HepG2 (cell line): ENCODE measurements around the gene LAMC3. TPM values are rescaled to one million over a fixed set of nuclear protein-coding genes. Genes with fewer than 3 reads are reported as not detected.

ENCODE experiments used
- ADNP ChIP-seq: sonication (generic); formaldehyde crosslinking; IDR thresholded peaks from 2 replicates; pipeline ENCODE4 v1.4.0; 2020; ENCODE audit warnings: missing genetic modification reagents
- AKAP8 ChIP-seq: sonication (generic); formaldehyde crosslinking; IDR thresholded peaks from 2 replicates; pipeline ENCODE4 v1.5.1; 2020; ENCODE audit warnings: mild to moderate bottlenecking, missing genetic modification reagents
- DPF2 ChIP-seq: sonication (generic); formaldehyde crosslinking; IDR thresholded peaks from 2 replicates; pipeline ENCODE4 v1.4.0; 2020; ENCODE audit warnings: mild to moderate bottlenecking, low read depth, missing genetic modification reagents, borderline replicate concordance
- MBD4 ChIP-seq: IDR thresholded peaks from 2 replicates; pipeline ENCODE4 v1.6.1; 2012; ENCODE audit warnings: low read length, inconsistent platforms, borderline replicate concordance
- SP4 ChIP-seq: sonication (generic); formaldehyde crosslinking; IDR thresholded peaks from 2 replicates; pipeline ENCODE4 v1.8.1; 2023; ENCODE audit warnings: mild to moderate bottlenecking, missing genetic modification reagents
- TP53 ChIP-seq: sonication (generic); formaldehyde crosslinking; conservative IDR thresholded peaks from 2 replicates; pipeline ENCODE4 v1.4.0; 2020; ENCODE audit warnings: missing genetic modification reagents
- ZBTB7A ChIP-seq: sonication (generic); formaldehyde crosslinking; IDR thresholded peaks from 2 replicates; pipeline ENCODE4 v1.8.0; 2022; ENCODE audit warnings: mild to moderate bottlenecking, missing genetic modification reagents
- ZFP36L1 ChIP-seq: sonication (generic); formaldehyde crosslinking; IDR thresholded peaks from 2 replicates; pipeline ENCODE4 v1.8.0; 2022; ENCODE audit warnings: mild to moderate bottlenecking, missing genetic modification reagents, moderate library complexity
- ZNF333 ChIP-seq: sonication (generic); formaldehyde crosslinking; IDR thresholded peaks from 2 replicates; pipeline ENCODE4 v1.4.0; 2020; ENCODE audit warnings: mild to moderate bottlenecking, missing genetic modification reagents, borderline replicate concordance
- ZNF33B ChIP-seq: sonication (generic); formaldehyde crosslinking; IDR thresholded peaks from 2 replicates; pipeline ENCODE4 v1.5.1; 2020; ENCODE audit warnings: mild to moderate bottlenecking, missing genetic modification reagents
- ZNF777 ChIP-seq: sonication (generic); formaldehyde crosslinking; IDR thresholded peaks from 2 replicates; pipeline ENCODE4 v1.4.0; 2020; ENCODE audit warnings: missing genetic modification reagents
- polyA plus RNA-seq, 8 experiments: library from polyadenylated mRNA; depleted of rRNA in 3 of 8; stranded (reverse) in 7 of 8; unstranded in 1 of 8; fragments of >200 nt; fragmentation: Illumina TruSeq in 4 of 8; extraction: Trizol in 4 of 8; gene quantifications; 2 replicates each; pipeline versions ENCODE4 v1.2.1 to v1.2.3, GENCODE V29; 2011 to 2016; ENCODE audit warnings: low read depth in 4 of 8, missing spikeins in 1 of 8, mixed read lengths in 1 of 8; ENCODE audit not compliant: insufficient read depth in 1 of 8
- total RNA-seq, 5 experiments: library from RNA; depleted of rRNA; stranded (reverse); fragments of >200 nt; fragmentation: Illumina TruSeq; extraction: Trizol; gene quantifications; 2 replicates each; pipeline ENCODE4 v1.2.3, GENCODE V29; 2016; ENCODE audit warnings: low read depth in 1 of 5
- TF ChIP-seq, protein P1 (sequence below): sonication (generic); formaldehyde crosslinking; IDR thresholded peaks from 2 replicates; pipeline ENCODE4 v1.9.0; 2021; ENCODE audit warnings: missing genetic modification reagents, borderline replicate concordance
- TF ChIP-seq, protein P2 (sequence below): sonication (generic); formaldehyde crosslinking; IDR thresholded peaks from 2 replicates; pipeline ENCODE4 v1.4.0; 2020; ENCODE audit warnings: missing genetic modification reagents

LAMC3 gene
- total and polyA plus RNA-seq, 2 of the 13 experiments (the other 11 are each of a cell fraction or from before 2014, with no cell fraction given): 0.07 to 0.57 TPM

DNA sequence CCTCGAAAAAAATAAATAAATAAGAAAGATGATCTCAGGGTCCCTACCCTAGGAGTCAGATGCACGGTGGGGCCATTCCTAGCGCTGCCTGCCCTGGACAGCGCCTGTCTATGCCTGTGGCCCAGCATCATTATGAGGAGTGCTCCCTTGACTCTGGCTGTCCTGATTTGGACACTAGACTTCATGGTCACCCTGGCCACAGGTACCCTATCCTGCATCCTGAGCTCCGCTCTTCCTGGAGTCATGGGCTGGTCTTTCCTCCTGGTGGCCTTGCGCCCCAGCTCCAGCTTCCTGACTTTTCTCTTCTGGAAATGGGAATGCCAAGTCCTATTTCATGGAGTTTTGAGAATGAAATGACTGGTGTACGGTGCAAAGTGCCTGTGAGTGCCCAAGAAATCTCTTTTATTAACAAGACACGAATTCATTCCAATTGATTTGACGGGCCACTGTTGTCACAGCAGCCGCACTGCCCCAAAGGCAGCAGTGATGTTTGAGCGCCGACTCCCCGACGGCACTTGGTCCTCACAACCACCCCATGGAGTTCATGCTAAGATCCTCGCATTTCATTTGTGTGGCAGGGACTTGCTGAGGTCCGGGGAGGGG is 86.8 kb downstream of the LAMC3 start (continued):
- TF ChIP-seq SP4 (no peak), ZFP36L1 (no peak), TP53 (CRISPR knock-in tag) (no peak), ZBTB7A (CRISPR knock-in tag) (0 out of 2 replicates have a peak, but pooled peaks have one; percentile 25), ADNP (no peak), ZNF777 (CRISPR knock-in tag) (peak; percentile 80), DPF2 (CRISPR knock-in tag) (no peak), ZNF33B (CRISPR knock-in tag) (no peak), ZNF333 (CRISPR knock-in tag) (no peak), AKAP8 (CRISPR knock-in tag) (no peak), MBD4 (no peak)
- TF ChIP-seq, protein P1, sequence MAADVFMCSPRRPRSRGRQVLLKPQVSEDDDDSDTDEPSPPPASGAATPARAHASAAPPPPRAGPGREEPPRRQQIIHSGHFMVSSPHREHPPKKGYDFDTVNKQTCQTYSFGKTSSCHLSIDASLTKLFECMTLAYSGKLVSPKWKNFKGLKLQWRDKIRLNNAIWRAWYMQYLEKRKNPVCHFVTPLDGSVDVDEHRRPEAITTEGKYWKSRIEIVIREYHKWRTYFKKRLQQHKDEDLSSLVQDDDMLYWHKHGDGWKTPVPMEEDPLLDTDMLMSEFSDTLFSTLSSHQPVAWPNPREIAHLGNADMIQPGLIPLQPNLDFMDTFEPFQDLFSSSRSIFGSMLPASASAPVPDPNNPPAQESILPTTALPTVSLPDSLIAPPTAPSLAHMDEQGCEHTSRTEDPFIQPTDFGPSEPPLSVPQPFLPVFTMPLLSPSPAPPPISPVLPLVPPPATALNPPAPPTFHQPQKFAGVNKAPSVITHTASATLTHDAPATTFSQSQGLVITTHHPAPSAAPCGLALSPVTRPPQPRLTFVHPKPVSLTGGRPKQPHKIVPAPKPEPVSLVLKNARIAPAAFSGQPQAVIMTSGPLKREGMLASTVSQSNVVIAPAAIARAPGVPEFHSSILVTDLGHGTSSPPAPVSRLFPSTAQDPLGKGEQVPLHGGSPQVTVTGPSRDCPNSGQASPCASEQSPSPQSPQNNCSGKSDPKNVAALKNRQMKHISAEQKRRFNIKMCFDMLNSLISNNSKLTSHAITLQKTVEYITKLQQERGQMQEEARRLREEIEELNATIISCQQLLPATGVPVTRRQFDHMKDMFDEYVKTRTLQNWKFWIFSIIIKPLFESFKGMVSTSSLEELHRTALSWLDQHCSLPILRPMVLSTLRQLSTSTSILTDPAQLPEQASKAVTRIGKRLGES: no peak
- TF ChIP-seq, protein P2, sequence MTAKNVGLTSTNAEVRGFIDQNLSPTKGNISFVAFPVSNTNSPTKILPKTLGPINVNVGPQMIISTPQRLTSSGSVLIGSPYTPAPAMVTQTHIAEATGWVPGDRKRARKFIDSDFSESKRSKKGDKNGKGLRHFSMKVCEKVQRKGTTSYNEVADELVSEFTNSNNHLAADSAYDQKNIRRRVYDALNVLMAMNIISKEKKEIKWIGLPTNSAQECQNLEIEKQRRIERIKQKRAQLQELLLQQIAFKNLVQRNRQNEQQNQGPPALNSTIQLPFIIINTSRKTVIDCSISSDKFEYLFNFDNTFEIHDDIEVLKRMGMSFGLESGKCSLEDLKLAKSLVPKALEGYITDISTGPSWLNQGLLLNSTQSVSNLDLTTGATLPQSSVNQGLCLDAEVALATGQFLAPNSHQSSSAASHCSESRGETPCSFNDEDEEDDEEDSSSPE (CRISPR knock-in tag): no peak
